Measurements from ENCODE around the gene P2RX3. TPM values are rescaled to one million over a fixed set of nuclear protein-coding genes. Genes with fewer than 3 reads are reported as not detected.

P2RX3 gene
- total RNA-seq, 4 donors from 2014 or later: not detected

DNA sequence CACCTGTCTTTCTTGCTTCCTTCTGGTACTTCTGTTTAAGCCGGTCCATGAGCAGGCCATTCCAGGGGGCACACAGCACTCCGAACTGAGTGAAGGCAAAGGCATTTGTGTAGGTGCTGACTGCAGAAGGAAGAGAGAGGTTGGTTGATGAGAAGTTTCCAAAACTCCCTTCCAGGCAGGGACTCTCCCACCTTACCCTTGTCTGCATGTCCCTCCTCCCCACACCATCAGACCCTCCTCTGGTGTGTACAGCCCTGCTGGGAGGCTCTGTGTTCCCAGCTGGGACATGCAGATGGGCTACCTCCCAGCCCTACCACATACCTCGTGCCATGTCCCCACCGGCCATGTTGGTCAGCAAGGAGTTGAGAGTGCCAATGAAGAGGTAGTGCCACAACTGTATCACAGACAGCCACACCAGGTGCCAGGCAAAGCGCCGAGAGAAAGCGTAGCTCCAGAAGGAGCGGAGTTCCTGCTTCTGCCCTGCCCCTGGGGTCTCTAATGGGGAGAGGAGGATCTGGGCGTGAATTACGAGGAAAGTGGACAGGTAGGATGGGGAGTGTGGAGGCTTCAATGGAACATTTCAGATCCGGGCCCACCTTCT lies 76.6 kb downstream of the P2RX3 start:
- Histone ChIP-seq H3K4me3 (no peak overlapping the region), H3K27ac (replicated peaks in 1 of 4) (no peak overlapping the region), H3K4me1 (peaks cover 9 to 21% (median 17%) of the 10 kb centered on the region in 4 donors), H3K9me3 (no peaks in the 10 kb centered on the region), H3K27me3 (no peaks in the 10 kb centered on the region), H3K36me3 (peaks cover 38 to 98% (median 75%) of the 10 kb centered on the region in 4 donors)
- TF ChIP-seq POLR2AphosphoS5 (IDR thresholded peaks at IDR 0.05) (no peak), EP300 (IDR thresholded peaks at IDR 0.05) (no peak), POLR2A (IDR thresholded peaks at IDR 0.05; ENCODE audit: low read depth) (no peak)
- TF ChIP-seq, protein P1, sequence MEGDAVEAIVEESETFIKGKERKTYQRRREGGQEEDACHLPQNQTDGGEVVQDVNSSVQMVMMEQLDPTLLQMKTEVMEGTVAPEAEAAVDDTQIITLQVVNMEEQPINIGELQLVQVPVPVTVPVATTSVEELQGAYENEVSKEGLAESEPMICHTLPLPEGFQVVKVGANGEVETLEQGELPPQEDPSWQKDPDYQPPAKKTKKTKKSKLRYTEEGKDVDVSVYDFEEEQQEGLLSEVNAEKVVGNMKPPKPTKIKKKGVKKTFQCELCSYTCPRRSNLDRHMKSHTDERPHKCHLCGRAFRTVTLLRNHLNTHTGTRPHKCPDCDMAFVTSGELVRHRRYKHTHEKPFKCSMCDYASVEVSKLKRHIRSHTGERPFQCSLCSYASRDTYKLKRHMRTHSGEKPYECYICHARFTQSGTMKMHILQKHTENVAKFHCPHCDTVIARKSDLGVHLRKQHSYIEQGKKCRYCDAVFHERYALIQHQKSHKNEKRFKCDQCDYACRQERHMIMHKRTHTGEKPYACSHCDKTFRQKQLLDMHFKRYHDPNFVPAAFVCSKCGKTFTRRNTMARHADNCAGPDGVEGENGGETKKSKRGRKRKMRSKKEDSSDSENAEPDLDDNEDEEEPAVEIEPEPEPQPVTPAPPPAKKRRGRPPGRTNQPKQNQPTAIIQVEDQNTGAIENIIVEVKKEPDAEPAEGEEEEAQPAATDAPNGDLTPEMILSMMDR (IDR thresholded peaks at IDR 0.05): no peak
- WGBS: 93% methylated on average over 10 of the region's 11 CpGs
- DNase-seq (ENCODE audit: extremely low spot score): no peak
- intact Hi-C loops (cut with DNase I): loop anchor here (2.0 kb wide), 1 partner anchor 26 kb away; no protein-coding TSS in a partner anchor

DNA sequence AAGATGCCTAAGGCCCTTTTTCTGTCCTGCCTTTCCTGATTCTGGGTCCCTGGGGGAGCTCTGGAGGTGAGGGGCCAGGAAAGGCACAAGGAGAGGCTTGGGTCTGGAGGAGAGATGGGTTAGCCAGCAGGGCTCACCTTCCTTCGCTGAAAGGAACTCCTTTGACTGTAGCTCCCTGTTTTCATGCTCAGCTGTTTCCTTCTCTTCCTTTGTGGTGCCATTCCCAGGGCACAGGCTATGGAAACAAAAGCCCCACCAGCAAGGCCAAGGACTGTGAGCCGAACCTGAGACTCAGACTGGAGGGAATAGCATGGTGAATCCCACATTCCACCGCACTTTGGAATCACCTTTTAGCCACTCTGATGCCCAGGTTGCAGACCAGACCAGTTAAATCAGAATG lies 78.3 kb downstream of the P2RX3 start:
- no peak for TF ChIP-seq POLR2A (IDR thresholded peaks at IDR 0.05; ENCODE audit: low read depth)
- no peak for TF ChIP-seq EP300 (IDR thresholded peaks at IDR 0.05)
- TF ChIP-seq POLR2AphosphoS5 (IDR thresholded peaks at IDR 0.05): no peak
- TF ChIP-seq, protein P1 (IDR thresholded peaks at IDR 0.05): no peak
- H3K27ac ChIP-seq (replicated peaks in 1 of 4): peak overlapping the region in 1 of 4 donors; percentile 36
- WGBS: 90% methylated on average over 3 of the region's 3 CpGs
- no peaks in the 10 kb centered on the region for H3K27me3 ChIP-seq
- no peak for DNase-seq (ENCODE audit: extremely low spot score)
- H3K4me3 ChIP-seq: no peak overlapping the region
- peaks cover 27 to 98% (median 77%) of the 10 kb centered on the region in 4 donors for H3K36me3 ChIP-seq
- no peaks in the 10 kb centered on the region for H3K9me3 ChIP-seq
- peaks cover 9 to 24% (median 17%) of the 10 kb centered on the region in 4 donors for H3K4me1 ChIP-seq
- intact Hi-C loops (cut with DNase I): no loop called here

DNA sequence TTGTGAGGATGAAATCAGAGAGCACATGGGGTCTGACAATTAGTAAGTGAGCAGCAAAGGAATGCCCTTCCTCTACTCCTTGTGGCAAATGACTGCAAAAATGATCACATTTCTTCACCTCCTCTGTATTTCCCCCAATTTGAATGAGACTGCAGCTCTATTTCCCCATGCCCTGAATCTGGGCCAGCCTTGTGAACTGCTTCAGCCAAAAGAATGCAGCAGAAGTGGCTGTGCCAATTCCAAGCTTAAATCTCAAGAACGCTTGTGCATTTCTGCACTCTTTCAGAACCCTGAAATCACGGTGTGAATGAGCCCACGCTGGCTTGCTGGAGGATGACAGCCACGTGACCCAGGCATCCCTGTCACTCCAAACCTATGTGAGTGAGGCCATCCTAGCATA lies 78.9 kb downstream of the P2RX3 start:
- Histone ChIP-seq H3K4me3 (no peak overlapping the region), H3K4me1 (peaks cover 9 to 26% (median 17%) of the 10 kb centered on the region in 4 donors), H3K36me3 (peaks cover 24 to 94% (median 77%) of the 10 kb centered on the region in 4 donors), H3K27me3 (no peaks in the 10 kb centered on the region), H3K9me3 (no peaks in the 10 kb centered on the region), H3K27ac (replicated peaks in 1 of 4) (peak overlapping the region in 1 of 4 donors; percentile 36)
- 42% methylated on average over 4 of the region's 4 CpGs for WGBS
- TF ChIP-seq POLR2A (IDR thresholded peaks at IDR 0.05; ENCODE audit: low read depth) (no peak), POLR2AphosphoS5 (IDR thresholded peaks at IDR 0.05) (peak in 1 of 2 donors; percentile 13)
- intact Hi-C loops (cut with DNase I): no loop called here
- no peak for DNase-seq (ENCODE audit: extremely low spot score)

DNA sequence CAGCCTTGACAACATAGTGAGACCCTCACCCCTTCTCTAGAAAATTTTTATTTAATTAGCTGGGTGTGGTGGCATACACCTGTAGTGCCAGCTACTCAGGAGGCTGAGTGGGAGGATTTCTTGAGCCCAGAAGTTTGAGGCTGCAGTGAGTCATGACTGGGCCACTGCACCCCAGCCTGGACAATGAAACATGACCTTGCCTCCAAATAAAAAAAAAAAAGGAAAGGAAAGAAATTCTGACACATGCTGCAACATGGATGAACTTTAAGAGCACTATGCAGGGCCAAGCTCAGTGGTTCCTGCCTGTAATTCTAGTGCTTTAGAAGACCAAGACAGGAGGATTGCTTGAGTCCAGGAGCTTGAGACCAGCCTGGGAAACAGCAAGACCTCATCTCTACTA lies 80.0 kb downstream of the P2RX3 start:
- intact Hi-C loops (cut with DNase I): no loop called here
- peaks cover 9 to 25% (median 21%) of the 10 kb centered on the region in 4 donors for H3K4me1 ChIP-seq

DNA sequence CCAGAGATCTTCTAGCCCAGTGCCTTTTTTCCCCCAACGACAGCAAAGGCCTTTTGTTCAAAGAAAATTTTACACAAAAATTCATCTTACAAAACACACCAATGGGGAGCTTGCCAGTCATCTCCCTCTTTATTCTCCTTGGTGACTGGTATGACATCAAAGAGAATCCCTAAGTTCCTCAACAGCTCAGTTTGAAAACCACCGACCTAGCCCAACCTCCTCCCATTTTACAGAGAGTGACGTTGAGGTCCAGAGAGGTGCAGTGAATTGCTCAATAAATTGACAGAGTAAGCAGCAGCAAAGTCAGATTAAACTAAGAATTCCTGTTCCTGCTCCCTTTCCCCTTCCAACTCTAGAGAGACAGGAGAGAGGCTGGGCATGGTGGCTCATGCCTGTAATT lies 81.0 kb downstream of the P2RX3 start:
- Histone ChIP-seq H3K27ac (replicated peaks in 1 of 4) (no peak overlapping the region), H3K4me1 (peaks cover 13 to 30% (median 28%) of the 10 kb centered on the region in 4 donors), H3K9me3 (no peaks in the 10 kb centered on the region), H3K4me3 (no peak overlapping the region), H3K36me3 (peaks cover 17 to 93% (median 71%) of the 10 kb centered on the region in 4 donors), H3K27me3 (no peaks in the 10 kb centered on the region)
- no peak for DNase-seq (ENCODE audit: extremely low spot score)
- intact Hi-C loops (cut with DNase I): no loop called here
- TF ChIP-seq, protein P1 (IDR thresholded peaks at IDR 0.05): no peak
- no peak for TF ChIP-seq EP300 (IDR thresholded peaks at IDR 0.05)
- no peak for TF ChIP-seq POLR2AphosphoS5 (IDR thresholded peaks at IDR 0.05)
- no peak for TF ChIP-seq POLR2A (IDR thresholded peaks at IDR 0.05; ENCODE audit: low read depth)
- 94% methylated on average over 3 of the region's 3 CpGs for WGBS

More for the DNA sequence above, 80.0 kb downstream of the P2RX3 start:
- TF ChIP-seq POLR2AphosphoS5 (IDR thresholded peaks at IDR 0.05): no peak
- TF ChIP-seq, protein P1 (IDR thresholded peaks at IDR 0.05): no peak
- TF ChIP-seq POLR2A (IDR thresholded peaks at IDR 0.05; ENCODE audit: low read depth): no peak
- no peak for TF ChIP-seq EP300 (IDR thresholded peaks at IDR 0.05)
- H3K27ac ChIP-seq (replicated peaks in 1 of 4): no peak overlapping the region
- H3K27me3 ChIP-seq: no peaks in the 10 kb centered on the region
- H3K9me3 ChIP-seq: no peaks in the 10 kb centered on the region
- DNase-seq (ENCODE audit: extremely low spot score): no peak
- H3K36me3 ChIP-seq: peaks cover 24 to 93% (median 74%) of the 10 kb centered on the region in 4 donors
- H3K4me3 ChIP-seq: no peak overlapping the region

All from esophagus muscularis mucosa (tissue), 4 donors.